Measurements from ENCODE around the gene CR1L.
"Not testable (repeated sequence)": the region's sequence is repeated elsewhere in the genome, so short reads cannot be mapped to it uniquely, and the experiment has no call there.

The CR1L gene

DNA sequence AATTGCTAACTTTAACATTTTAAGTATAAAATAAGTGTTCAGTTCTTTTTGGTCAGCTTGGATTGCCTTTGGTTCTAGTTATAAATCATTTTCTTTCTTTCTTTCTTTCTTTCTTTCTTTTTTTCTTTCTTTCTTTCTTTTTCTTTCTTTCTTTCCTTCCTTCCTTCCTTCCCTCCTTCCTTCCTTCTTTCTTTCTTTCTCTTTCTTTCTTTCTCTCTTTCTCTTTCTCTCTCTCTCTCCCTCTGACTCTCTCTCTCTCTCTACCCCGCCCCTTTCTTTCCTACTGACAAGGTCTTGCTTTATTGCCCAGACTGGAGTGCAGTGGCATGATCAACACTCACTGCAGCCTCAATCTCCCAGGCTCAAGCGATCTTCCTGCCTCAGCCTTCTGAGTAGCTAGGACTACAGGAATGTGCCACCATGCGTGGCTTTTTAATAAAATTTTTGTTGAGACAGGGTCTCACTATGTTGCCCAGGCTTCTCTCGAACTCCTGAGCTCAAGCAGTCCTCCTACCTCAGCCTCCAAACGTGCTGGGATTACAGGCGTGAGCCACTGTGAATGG, 38.0 kb downstream of the CR1L start:
- not testable (repeated sequence) for DNase-seq (ENCODE audit: low read depth)

DNA sequence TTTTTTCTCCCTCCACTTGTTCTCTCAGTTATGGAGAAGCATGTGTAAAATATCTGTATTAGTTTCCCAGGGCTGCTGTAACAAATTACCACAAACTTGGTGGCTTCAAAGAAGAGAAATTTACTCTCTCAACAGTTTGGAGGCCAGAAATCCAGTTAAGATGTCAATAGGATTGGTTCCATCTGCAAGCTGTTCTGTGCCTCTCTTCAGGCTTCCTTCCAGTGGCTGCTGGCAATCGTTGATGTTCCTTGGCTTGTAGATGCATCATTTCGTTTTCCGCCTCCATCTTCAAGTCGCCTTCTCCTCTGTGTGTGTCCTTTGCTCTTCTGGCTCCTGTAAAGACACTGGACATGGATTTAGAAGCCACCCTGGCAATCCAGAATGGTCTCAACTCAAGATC, 45.6 kb downstream of the CR1L start:
- DNase-seq (ENCODE audit: low read depth), result not testable (repeated sequence)

DNA sequence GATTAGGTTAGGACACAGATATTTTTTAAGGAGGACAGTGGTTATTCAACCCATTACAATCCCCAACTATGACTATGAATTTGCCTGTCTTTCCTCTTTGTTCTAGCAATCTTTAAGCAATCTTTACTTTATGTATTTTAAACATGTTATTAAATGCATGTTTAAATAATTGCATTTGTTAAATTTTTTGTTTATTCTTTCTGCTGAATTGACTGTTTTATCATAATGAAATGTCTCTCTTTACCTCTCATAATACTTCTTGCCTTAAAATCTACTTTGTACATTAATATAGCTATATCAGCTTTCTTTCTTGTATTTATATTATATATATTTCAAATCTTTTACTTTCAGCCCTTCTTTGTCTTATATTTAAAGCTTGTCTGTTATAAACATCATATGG, 46.1 kb downstream of the CR1L start:
- DNase-seq (ENCODE audit: low read depth), result no peak

DNA sequence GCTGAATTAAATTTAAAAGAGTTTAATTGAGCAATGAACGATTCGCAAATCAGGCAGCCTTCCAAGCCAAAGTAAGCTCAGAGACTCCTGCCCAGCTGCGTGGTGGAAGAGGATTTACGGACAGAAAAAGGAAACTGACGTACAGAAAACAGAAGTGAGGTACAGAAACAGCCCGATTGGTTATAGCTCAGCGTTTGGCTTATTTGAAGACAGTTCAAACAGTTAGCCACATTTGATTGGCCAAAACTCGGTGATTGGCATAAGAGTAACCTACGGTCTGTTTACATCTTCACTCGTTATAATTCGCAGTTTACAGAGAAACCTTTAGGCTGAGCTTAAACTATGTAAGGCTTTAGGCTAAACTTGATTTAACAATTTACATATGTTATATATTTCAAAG, 46.9 kb downstream of the CR1L start:
- DNase-seq (ENCODE audit: low read depth), result no peak

DNA sequence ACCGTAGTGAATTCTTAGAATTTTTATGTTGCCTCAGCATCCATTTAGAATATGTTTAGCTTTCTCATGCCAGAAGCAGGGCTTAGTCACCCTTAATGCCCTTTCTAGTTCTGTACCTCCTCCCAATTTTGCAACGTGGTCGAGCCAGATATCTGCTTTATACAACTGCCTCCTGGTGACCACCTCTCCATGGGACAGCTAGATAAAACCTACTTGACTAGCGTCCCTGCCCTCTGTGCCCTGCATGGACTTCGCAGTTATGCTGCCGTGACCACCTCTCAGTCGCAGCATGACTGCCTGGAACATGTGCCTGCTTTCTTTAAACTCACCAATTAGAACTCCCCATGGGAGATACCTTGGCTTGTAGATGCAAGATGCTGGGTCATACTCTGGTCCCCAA, 47.4 kb downstream of the CR1L start:
- not testable (repeated sequence) for DNase-seq (ENCODE audit: low read depth)

DNA sequence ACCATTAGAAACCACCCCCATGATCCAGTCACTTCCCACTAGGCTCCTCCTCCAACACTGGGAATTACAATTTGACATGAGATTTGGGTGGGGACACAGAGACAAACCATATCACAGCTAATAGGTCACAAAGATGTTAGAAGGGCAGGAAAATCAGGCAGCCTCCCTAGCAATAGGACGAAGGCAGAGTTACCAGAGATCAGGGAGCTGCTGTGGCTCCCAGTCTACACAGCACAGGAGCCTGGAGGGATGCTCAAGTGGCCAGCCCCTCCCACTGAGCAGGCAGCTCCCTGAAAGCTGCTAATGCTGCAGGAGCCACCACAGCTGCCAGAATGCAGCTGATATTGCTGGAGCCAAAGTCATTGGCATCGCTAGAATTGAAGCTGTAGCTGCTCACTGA, 51.0 kb downstream of the CR1L start:
- DNase-seq (ENCODE audit: low read depth), result no peak

DNA sequence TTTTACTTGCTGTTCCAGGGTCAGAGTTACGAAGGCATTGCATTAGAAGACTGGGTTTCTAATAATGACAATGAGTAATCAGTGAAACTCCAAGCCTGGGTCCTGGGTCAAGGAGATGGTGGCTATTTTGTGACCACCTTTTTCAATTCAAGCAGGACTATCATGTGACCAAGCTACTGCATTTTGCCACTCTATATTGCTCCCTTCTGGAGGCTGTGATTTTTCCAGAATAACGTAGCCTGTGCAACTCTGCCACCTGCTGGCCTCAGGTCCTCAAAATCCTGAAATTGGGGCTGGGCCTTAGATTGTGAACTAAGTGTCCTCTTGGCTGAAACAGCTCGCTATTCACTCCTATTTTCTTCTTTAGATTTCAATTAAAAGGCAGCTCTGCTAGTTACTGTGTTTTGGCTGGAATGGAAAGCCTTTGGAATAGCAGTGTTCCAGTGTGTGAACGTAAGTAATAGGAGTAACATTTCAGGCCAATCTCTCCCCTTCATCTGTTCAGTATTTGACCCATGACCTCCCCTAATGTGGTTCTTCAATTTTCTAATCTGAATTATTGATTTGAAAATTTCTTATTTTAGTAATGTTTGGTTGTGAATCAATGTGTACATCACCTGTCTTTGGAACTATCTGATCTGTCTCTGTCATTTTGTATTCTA, 54.0 kb downstream of the CR1L start:
- peak; percentile 24 for DNase-seq (ENCODE audit: low read depth)

DNA sequence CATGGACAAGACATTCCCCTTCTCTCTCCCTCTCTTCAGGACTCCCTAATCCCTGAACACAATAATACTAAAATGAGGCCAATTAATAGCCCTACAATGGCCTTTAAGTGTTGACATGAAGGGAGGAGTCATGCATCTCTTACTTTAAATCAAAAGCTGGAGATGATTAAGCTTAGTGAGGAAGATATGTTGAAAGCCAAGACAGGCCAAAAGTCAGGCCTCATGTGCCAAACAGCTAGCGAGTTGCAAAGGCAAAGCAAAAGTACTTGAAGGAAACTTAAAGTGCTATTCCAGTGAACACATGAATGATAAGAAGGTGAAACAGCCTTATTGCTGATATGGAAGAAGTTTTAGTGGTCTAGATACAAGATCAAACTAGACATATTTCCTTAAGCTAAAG, 57.4 kb downstream of the CR1L start:
- DNase-seq (ENCODE audit: low read depth), result no peak

DNA sequence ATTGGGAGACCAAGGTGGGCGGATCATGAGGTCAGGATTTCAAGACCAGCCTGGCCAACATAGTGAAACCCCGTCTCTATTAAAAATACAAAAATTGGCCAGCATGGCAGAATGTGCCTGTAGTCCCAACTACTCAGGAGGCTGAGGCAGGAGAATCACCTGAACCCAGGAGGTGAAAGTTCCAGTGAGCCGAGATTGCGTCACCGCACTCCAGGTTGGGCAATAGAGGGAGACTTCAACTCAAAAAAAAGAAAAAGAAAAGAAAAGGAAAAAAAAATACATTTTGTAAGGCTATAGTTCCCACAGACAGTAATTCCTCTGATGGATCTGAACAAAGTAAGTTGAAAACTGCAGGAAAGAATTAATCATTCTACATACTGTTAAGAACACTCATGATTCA, 58.8 kb downstream of the CR1L start:
- no peak for DNase-seq (ENCODE audit: low read depth)

DNA sequence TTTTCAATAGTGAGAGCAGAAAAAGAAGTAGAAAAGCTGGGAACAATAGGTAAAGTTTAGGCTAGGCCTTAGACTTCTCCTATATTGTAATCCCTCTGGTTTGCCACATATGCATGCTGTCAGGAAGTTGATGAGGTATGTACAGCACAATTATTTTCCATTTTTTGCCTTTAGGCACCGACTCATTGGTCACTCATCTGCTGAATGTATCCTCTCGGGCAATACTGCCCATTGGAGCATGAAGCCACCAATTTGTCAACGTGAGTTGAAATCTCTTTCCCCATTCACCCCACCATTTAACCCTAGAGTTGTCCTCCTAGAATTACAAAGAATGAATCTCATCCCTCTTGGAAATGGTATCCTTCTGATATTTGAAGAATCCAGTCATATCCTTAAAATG, 63.1 kb downstream of the CR1L start:
- not testable (repeated sequence) for DNase-seq (ENCODE audit: low read depth)

DNA sequence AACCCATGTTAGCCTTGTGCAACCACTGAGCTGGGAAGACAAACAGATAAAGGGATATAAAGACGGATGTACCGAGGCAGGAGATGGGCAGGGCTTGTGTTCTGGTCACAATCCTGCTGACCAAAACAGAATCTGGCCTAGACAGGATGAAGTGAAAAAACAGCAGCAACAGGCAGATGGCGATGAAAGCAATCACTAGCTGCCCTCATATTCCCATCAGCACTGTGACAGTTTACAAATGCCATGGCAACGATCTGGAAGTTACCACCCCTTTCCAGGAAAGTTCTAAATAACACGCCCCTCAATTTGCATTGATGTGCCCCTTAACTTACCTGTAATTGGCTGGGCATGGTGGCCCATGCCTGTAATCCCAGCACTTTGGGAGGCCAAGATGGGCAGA, 66.4 kb downstream of the CR1L start:
- DNase-seq (ENCODE audit: low read depth), result no peak

DNA sequence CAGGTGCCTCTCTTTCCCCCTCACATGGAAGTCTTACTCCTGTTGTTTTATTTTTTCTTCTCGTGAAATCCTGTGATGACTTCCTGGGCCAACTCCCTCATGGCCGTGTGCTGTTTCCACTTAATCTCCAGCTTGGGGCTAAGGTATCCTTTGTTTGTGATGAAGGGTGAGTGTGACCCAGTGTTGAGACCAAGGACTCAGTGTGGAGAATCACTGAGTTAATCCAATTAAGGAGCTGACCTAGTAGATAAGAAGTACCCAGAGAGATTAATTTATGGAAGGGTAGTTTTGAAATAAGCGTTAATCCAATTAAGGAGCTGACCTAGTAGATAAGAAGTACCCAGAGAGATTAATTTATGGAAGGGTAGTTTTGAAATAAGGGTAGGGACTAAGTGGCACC, 67.8 kb downstream of the CR1L start:
- DNase-seq (ENCODE audit: low read depth), result not testable (repeated sequence)

DNA sequence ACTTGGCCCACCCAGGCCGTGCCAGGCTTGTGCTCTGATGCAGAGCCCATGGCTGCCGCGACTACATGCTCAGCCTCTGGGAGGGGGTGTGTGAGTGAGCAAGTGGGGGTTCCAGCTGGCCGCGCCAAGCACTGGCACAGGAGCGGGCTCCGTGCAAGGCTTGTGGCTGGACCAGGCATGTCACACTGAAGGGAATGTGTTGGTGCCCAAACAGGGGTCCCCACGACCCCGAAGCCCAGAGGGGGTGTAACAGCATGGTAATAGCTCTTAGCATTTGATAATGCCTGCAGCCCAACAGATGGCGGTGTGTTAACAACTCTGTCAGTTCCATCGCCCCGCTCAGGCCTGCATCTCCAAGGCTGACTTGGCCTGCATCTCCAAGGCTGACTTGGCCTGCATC, 68.6 kb downstream of the CR1L start:
- DNase-seq (ENCODE audit: low read depth), result no peak

DNA sequence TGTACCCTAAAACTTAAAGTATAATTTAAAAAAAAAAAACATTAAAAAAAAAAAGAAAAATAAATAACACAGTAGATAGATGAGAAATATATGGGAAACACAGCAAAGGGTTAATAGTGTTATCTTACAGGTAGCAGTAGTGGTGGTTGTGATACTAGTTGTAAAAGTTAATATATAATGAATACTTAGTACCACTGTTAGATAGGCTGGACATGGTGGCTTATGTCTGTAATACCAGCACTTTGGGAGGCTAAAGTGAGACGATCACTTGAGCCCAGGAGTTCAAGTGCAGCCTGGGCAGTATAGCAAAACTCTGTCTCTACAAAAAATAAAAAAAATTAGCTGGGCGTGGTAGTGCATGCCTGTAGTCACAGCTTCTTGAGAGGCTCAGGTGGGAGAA, 74.3 kb downstream of the CR1L start:
- DNase-seq (ENCODE audit: low read depth), result no peak

DNA sequence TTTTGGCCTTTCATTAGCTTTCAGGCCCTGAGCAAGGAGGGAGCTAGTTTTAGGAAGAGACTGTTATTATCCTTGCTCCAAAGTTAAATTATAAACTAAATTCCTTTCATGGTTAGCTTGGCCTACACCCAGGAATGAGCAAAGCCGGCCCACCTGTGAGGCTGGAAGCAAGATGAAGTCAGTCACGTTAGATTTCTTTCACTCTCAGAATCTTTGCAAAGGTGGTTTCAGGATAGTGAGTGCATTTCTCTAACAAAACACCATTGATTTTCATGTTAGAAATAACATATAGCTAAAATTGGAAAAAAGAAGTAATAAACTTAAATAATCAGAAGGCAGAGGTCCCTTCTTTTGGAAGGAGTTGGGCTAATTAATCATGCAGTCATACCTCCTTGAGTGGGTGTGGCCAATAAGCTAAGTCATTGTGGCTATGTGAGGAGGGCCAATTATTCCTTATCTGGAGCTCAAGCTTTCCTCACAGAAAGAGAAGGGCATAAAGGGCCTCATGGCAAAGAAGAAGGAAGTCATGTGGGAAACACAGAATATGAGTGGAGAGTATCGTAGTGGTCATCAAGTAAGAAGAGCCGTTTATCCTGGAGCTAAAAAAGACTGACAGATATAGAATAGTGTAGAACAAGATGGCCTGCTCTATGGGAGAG, 83.4 kb downstream of the CR1L start:
- DNase-seq (ENCODE audit: low read depth), result not testable (repeated sequence)

DNA sequence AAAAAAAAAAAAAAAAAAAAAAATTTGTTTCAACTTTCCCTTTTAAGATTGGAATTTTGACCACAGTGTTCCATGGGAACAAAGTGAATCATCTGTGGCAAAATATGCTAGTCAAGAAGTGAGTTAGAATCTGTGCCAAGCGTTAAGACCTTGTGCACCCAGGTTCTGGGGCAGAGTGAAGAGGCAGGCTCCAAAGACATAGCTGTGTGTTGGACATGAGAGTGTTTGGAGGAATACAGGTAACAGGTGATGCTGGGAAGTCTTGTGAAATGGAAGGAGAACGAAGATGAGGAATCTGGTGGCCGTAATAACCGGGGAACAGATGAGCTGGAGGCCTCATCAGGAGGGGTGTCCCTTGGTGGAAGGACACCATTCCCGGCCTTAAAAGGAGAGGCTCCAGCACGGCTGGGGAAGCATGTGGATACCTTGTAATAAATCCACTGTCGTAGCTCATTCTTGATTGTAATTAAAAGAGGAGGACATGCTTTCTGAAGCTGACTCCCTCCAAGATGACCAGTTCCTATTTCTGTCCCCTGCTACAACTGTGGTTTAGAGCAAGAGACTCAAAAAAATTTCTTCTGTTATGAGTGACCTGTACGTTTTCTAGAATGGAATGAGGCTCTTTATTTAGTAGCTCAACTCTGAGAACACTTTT, 92.7 kb downstream of the CR1L start:
- DNase-seq (ENCODE audit: low read depth), result not testable (repeated sequence)

DNA sequence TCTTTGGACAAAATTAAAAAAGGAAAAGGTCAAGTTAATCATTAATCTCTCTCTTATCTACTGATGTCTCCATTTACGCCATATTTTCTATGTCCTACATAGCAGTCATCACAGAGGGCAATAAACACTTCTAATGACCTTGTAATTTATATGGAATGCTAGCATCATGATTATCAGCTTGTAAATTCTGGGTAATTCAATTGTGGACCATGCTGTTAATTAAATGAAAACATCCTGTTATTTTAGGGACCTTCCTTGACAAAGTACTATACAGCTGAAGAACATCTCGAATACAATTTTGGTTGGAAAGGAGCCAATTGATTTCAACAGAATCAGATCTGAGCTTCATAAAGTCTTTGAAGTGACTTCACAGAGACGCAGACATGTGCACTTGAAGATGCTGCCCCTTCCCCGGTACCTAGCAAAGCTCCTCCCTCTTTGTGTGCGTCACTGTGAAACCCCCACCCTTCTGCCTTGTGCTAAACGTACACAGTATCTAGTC, 93.3 kb downstream of the CR1L start:
- DNase-seq (ENCODE audit: low read depth), result not testable (repeated sequence)

DNA sequence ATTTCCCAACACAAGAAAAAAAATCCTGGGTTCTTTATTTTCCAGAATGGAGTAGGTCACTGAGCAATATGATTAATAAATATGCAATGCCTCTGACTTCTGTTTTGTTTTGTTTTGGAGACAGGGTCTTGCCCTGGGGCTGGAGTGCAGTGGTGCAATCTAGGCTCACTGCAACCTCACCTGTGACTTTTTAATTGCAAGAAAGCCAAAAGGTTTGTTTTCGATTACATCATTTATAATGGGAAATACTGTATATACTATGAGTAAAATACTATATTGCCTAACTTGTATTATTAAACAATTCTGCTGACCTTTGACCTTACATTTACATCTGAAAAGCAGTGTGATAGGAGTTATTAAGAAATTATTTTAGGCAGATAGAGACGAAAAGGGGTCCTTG, 95.3 kb downstream of the CR1L start:
- DNase-seq (ENCODE audit: low read depth), result no peak

DNA sequence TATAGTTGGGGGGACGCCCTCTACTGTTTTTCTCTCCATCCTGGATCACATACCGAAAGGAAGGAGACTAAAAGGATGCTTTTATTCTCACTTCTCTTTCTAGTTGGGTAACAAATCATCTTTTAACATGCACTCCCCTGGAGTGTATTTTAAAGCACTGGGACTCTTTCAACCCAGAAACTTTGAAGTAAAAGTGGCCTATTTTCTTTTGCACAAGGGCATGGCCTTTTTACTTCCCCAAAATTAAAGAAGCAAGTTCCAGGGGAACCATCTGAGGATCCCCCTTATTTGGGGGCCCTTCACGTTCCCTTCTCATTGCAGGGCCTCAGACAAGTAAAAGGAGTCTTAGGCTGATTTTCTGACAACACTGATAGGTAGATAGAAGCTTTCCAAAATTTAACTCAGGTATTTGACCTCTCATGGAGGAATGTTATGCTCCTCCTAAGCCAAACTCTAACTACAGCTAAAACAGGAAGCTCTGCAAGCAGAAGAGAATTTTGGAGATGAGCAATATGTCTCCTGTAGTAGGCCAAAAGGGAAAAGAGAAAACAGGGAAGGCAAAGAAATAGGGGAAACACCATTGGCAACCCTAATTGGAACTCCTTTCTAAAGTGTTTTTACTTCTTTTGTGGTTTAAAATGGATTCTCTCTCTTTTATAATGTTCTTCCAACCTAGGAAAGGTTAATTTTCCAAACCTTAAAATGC, 98.1 kb downstream of the CR1L start:
- DNase-seq (ENCODE audit: low read depth), result no peak

DNA sequence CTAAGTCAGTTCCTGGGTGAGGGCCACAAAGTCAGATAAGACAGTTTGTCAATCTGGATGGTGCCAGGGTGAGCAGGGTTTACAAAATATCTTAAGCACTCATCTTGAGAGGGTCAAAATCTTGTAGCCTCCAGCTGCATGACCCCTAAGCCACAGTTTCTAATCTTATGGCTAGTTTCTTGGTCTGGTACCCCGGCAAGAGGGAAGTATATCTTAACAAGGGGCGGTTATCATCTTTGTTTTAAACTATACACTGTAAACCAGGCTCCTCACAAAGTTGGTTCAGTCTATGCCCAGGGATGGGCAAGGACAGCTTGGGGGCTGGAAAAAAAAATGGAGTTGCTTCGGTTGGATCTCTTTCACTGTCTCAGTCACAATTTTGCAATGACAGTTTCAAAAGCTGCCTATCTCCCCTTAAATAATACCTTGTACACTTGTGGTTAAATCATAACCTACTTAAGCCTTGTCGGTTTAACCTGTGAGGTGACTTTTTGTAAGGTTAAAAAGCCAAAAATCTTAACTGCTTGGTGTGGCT, 99.1 kb downstream of the CR1L start:
- no peak for DNase-seq (ENCODE audit: low read depth)

DNA sequence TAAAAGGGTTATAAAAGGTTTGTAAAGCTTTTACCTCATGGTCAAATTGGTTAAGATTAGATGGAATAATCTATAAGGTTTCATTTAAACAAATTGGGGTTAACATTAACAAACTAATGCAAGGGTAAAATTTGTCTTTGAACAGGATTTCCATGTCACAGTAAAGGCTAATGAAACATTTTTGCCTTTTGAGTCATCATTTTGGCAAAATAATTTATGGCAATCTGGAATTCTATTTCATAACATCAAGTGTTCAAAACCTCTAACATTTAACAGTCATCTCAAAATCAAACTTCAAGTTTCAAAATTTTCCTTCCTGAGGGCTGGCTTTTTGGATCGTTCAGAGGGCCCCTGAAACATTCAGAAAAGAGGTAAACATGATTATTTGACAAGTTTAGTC, 100.4 kb downstream of the CR1L start:
- no peak for DNase-seq (ENCODE audit: low read depth)
